ENCODE measurements around the gene CRB2.

DNA sequence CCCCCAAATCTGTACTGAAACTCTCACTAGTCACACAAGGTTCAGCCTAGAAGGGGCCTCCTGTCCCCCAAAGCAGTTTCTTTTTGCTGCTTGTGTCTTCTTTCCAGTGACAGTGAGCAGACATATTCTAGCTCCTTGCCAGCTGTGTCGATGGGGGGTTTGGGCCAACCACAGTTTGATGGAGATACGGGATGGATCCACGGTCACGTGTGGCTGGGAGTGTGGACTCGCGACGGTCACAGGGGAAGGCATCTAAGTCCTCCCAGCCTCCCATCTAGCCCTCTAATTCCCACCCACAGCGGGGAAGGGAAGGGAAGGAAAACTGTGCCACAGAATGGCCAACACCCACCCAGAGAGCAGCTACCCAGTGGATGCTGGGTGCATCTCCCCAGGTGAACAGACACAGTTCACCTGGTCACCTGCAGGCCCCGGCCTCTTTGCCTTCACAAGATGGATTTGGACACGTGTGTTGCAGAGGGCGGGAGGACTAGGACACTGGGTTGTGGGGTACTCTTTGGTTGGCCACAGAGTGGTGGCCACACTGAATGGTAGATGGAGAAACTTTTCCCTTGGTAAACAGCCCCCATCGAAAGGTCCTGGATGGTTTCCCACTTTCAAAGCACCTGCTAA, 54.4 kb downstream of the CRB2 start:
- TF ChIP-seq POLR2AphosphoS5 (IDR thresholded peaks at IDR 0.05; ENCODE audit: borderline replicate concordance, low read depth, low read length) = no peak
- TF ChIP-seq EZH2 (IDR thresholded peaks at IDR 0.05) = no peak
- no peak for TF ChIP-seq FOXP2 (optimal IDR thresholded peaks at IDR 0.05; ENCODE audit: control extremely low read depth, extremely low read length, insufficient read depth)
